Stimulated activated CD4-positive, alpha-beta T cell treated with anti-CD3 and anti-CD28 coated beads, TNF-alpha, amount 100 ng/mL, for 4 hours (primary cell): ENCODE results near the gene SIRT7.

Experiments
- DNase-seq, 3 experiments: peaks; one replicate each; pipeline ENCODE4 v3.0.0-alpha.2; 2020; ENCODE audit warnings: low read depth in 3 of 3

Gene SIRT7

GRCh38 chr17:81888105-81888987 lies 29.6 kb downstream of the SIRT7 start:
- DNase-seq, result no peak

- no peak for DNase-seq
Observed at GRCh38 chr17:81885869-81886548, 32.0 kb downstream of the SIRT7 start.

GRCh38 chr17:81885454-81885853 lies 32.5 kb downstream of the SIRT7 start:
- no peak for DNase-seq

- DNase-seq, result no peak
Observed at GRCh38 chr17:81884968-81885367, 33.0 kb downstream of the SIRT7 start.

GRCh38 chr17:81884520-81884919 lies 33.5 kb downstream of the SIRT7 start:
- no peak for DNase-seq

GRCh38 chr17:81879121-81879520 lies 38.9 kb downstream of the SIRT7 start:
- no peak for DNase-seq

GRCh38 chr17:81878294-81878693 lies 39.7 kb downstream of the SIRT7 start:
- no peak for DNase-seq

GRCh38 chr17:81877569-81877968 lies 40.4 kb downstream of the SIRT7 start:
- no peak for DNase-seq

GRCh38 chr17:81871387-81872230 lies 46.4 kb downstream of the SIRT7 start:
- peak; percentile 93 to 96 (median 95) for DNase-seq

GRCh38 chr17:81870981-81871386 lies 47.0 kb downstream of the SIRT7 start, which contains the start of gene ARHGDIA:
TSS of gene ARHGDIA (minus strand) at chr17:81871337. CDS start at chr17:81869930, 1,407 bp downstream.
- DNase-seq, result no peak

GRCh38 chr17:81870131-81870980 lies 47.6 kb downstream of the SIRT7 start:
- DNase-seq, result no peak

GRCh38 chr17:81869221-81870130 lies 48.5 kb downstream of the SIRT7 start:
- no peak for DNase-seq

- DNase-seq, result no peak
Observed at GRCh38 chr17:81868674-81869220, 49.2 kb downstream of the SIRT7 start.

- DNase-seq, result no peak
Observed at GRCh38 chr17:81867991-81868673, 49.8 kb downstream of the SIRT7 start.

- DNase-seq, result no peak
Observed at GRCh38 chr17:81867170-81867990, 50.6 kb downstream of the SIRT7 start.

- no peak for DNase-seq
Observed at GRCh38 chr17:81866440-81867169, 51.4 kb downstream of the SIRT7 start.

GRCh38 chr17:81865733-81866439 lies 52.1 kb downstream of the SIRT7 start:
- DNase-seq, result no peak
